RWPE1 (cell line): ENCODE results near the gene SNTB2.

Experiments used
- CTCF ChIA-PET: fragments of 350-600 bp; sonication (Branson Sonifier 250); formaldehyde crosslinking; extraction: SDS; loops from one replicate; lab custom pipeline; 2021; lab: Yijun Ruan, JAX
- POLR2A ChIA-PET: fragments of 400-600 bp; formaldehyde crosslinking; extraction: SDS; loops from one replicate; lab custom pipeline; 2020; ENCODE audit warnings: antibody characterized with exemption; ENCODE audit not compliant: low non-redundant PET; lab: Yijun Ruan, JAX
- DNase-seq: peaks from one replicate; pipeline ENCODE4 v3.0.0; 2012; ENCODE audit warnings: low spot score
- H3K27ac ChIP-seq: fragments of 450-650 bp; 2 replicates; pipeline ENCODE4 v1.5.1; 2017
- CTCF ChIP-seq: fragments of 450-650 bp; conservative IDR thresholded peaks from 2 replicates; pipeline ENCODE4 v1.5.1; 2017; ENCODE audit warnings: low read depth, mild to moderate bottlenecking

The SNTB2 gene

GRCh38 chr16:69169051-69169450 lies 17.9 kb upstream of the SNTB2 start:
- TF ChIP-seq CTCF, result no peak
- DNase-seq, result no peak
- H3K27ac ChIP-seq, result no peak overlapping the region
- ChIA-PET POLR2A (no interaction called here), CTCF (interaction anchor here (0.7 to 2.1 kb wide), 2 partner anchors 19 to 104 kb away, joined by 4 to 11 read pairs; no protein-coding TSS in a partner anchor)

GRCh38 chr16:69169607-69170352 lies 17.2 kb upstream of the SNTB2 start:
- POLR2A ChIA-PET, result no interaction called here
- no peak for DNase-seq
- H3K27ac ChIP-seq, result no peak overlapping the region
- CTCF ChIA-PET, result no interaction called here
- TF ChIP-seq CTCF, result no peak

- CTCF ChIA-PET, result no interaction called here
- peak overlapping the region; percentile 50 for H3K27ac ChIP-seq
- POLR2A ChIA-PET, result no interaction called here
- DNase-seq, result no peak
- TF ChIP-seq CTCF, result no peak
These were observed 15.5 kb upstream of the SNTB2 start for GRCh38 chr16:69171325-69172084.

GRCh38 chr16:69176033-69176800 lies 10.7 kb upstream of the SNTB2 start:
- H3K27ac ChIP-seq, result peak overlapping the region; percentile 58
- no peak for DNase-seq
- POLR2A ChIA-PET, result no interaction called here
- CTCF ChIA-PET, result no interaction called here
- no peak for TF ChIP-seq CTCF

GRCh38 chr16:69179328-69180010 lies 7.5 kb upstream of the SNTB2 start:
- peak overlapping the region; percentile 87 for H3K27ac ChIP-seq
- peak; percentile 50 for DNase-seq
- ChIA-PET POLR2A (interaction anchor here (0.6 to 0.7 kb wide), 2 partner anchors 49 to 105 kb away, joined by 3 to 4 read pairs; no protein-coding TSS in a partner anchor), CTCF (no interaction called here)
- no peak for TF ChIP-seq CTCF
